HepG2 (cell line): ENCODE measurements around the gene NIP7. TPM values are rescaled to one million over a fixed set of nuclear protein-coding genes. Genes with fewer than 3 reads are reported as not detected.

Source experiments
- ATAC-seq: fragments of 200-7000 bp; cut with Tn5 transposase; 3 replicates; pipeline ENCODE4 v1.9.1; 2020; ENCODE audit warnings: mild to moderate bottlenecking, moderate library complexity
- BruUV-seq: library from RNA; stranded (reverse); fragments of 400-500 nt; replicated peaks from 2 replicates; lab custom pipeline; 2021; lab: Mats Ljungman, UMichigan
- CTCF ChIA-PET: fragments of 300-600 bp; formaldehyde crosslinking; extraction: SDS; loops from one replicate; lab custom pipeline; 2021; ENCODE audit warnings: low total read pairs, inconsistent platforms, low intra/inter-chr PET ratio; lab: Yijun Ruan, JAX
- POLR2A ChIA-PET: fragments of 350-600 bp; sonication (Branson Sonifier 250); formaldehyde crosslinking; loops from one replicate; lab custom pipeline; 2020; ENCODE audit warnings: antibody characterized with exemption, inconsistent platforms; lab: Yijun Ruan, JAX
- DNase-seq: peaks from one replicate; pipeline ENCODE4 v3.0.0-alpha.2; 2015; ENCODE audit warnings: low spot score
- FAIRE-seq: peaks from 3 replicates; lab custom pipeline; 2011; peaks lifted over from hg19 to GRCh38; lab: Jason Lieb, UNC
- H2AFZ ChIP-seq: one replicate; pipeline ENCODE4 v1.6.1; 2011; ENCODE audit warnings: low read length, inconsistent platforms
- H3K27ac ChIP-seq: fragments of 300-600 bp; 3 replicates; pipeline ENCODE4 v1.8.0; 2011; ENCODE audit warnings: mixed run types, mild to moderate bottlenecking, mixed read lengths, low read length, inconsistent platforms; ENCODE audit not compliant: insufficient read depth; ENCODE audit errors: extremely low read length
- H3K27me3 ChIP-seq, 2 experiments: fragments of 200-600 bp in 1 of 2; 2 replicates in 1 of 2; 3 replicates in 1 of 2; pipeline versions ENCODE4 v1.6.0 to v1.8.0; 2011; ENCODE audit warnings: low read length in 2 of 2, mild to moderate bottlenecking in 2 of 2, moderate library complexity in 2 of 2, inconsistent platforms in 1 of 2; ENCODE audit not compliant: insufficient read depth in 2 of 2, control insufficient read depth in 1 of 2
- H3K36me3 ChIP-seq, 2 experiments: fragments of 200-600 bp in 1 of 2; replicated peaks in 1 of 2; 2 replicates in 1 of 2; 3 replicates in 1 of 2; pipeline versions ENCODE4 v1.5.1 to v1.8.0; 2011; ENCODE audit warnings: low read length in 2 of 2, inconsistent platforms in 1 of 2; ENCODE audit not compliant: insufficient read depth in 2 of 2, control insufficient read depth in 1 of 2
- H3K4me1 ChIP-seq: 2 replicates; pipeline ENCODE4 v1.5.1; 2012; ENCODE audit warnings: low read length, inconsistent platforms; ENCODE audit not compliant: insufficient read depth
- H3K4me2 ChIP-seq: 2 replicates; pipeline ENCODE4 v1.6.0; 2011; ENCODE audit warnings: low read depth, low read length, inconsistent platforms
- H3K4me3 ChIP-seq, 3 experiments: fragments of 200-600 bp in 1 of 3; sonication (generic), shearing (Covaris generic) in 1 of 3; replicated peaks in 1 of 3; 2 replicates each; pipeline ENCODE4 v1.5.1; 2011 to 2016; ENCODE audit warnings: low read length in 3 of 3, inconsistent platforms in 2 of 3, low read depth in 2 of 3, mild to moderate bottlenecking in 2 of 3, control low read depth in 1 of 3, mixed read lengths in 1 of 3; ENCODE audit not compliant: insufficient read depth in 1 of 3
- H3K79me2 ChIP-seq: one replicate; pipeline ENCODE4 v1.6.1; 2011; ENCODE audit warnings: low read length, inconsistent platforms; ENCODE audit not compliant: insufficient read depth
- H3K9ac ChIP-seq: 2 replicates; pipeline ENCODE4 v1.6.0; 2011; ENCODE audit warnings: mild to moderate bottlenecking, low read depth, low read length, inconsistent platforms; ENCODE audit not compliant: insufficient read depth
- H3K9me3 ChIP-seq: 2 replicates; pipeline ENCODE4 v1.5.1; 2012; ENCODE audit warnings: mild to moderate bottlenecking, low read length
- H4K20me1 ChIP-seq: 2 replicates; pipeline ENCODE4 v1.6.0; 2011; ENCODE audit warnings: inconsistent platforms, mild to moderate bottlenecking, low read length, moderate library complexity; ENCODE audit not compliant: insufficient read depth
- CTCF ChIP-seq: sonication (generic); formaldehyde crosslinking; IDR thresholded peaks from 2 replicates; pipeline ENCODE4 v1.5.0; 2020; ENCODE audit warnings: mild to moderate bottlenecking, missing genetic modification reagents, moderate library complexity
- DR1 ChIP-seq: sonication (generic); formaldehyde crosslinking; IDR thresholded peaks from 2 replicates; pipeline ENCODE4 v1.8.0; 2021; ENCODE audit warnings: mild to moderate bottlenecking, missing genetic modification reagents, inconsistent platforms
- NCOA5 ChIP-seq: sonication (generic); formaldehyde crosslinking; IDR thresholded peaks from 2 replicates; pipeline ENCODE4 v1.4.0; 2020; ENCODE audit warnings: missing genetic modification reagents
- PRDM10 ChIP-seq: sonication (generic); formaldehyde crosslinking; IDR thresholded peaks from 2 replicates; pipeline ENCODE4 v1.4.0; 2020; ENCODE audit warnings: low read depth, missing genetic modification reagents
- RARA ChIP-seq: IDR thresholded peaks from 2 replicates; pipeline ENCODE4 v1.6.1; 2016; ENCODE audit warnings: missing genetic modification reagents, missing compliant biosample characterization
- RBM22 ChIP-seq: fragments of 200-400 bp; formaldehyde crosslinking; optimal IDR thresholded peaks from 2 replicates; pipeline ENCODE3; 2017; ENCODE audit warnings: mild to moderate bottlenecking, low read length, moderate library complexity
- SYNCRIP ChIP-seq: fragments of 200-400 bp; formaldehyde crosslinking; IDR thresholded peaks from 2 replicates; pipeline ENCODE4 v1.6.1; 2018; ENCODE audit warnings: mild to moderate bottlenecking, low read depth, low read length; ENCODE audit not compliant: insufficient read depth
- TRIM22 ChIP-seq: fragments of 450-650 bp; IDR thresholded peaks from 2 replicates; pipeline ENCODE4 v1.6.1; 2017
- ZNF230 ChIP-seq: sonication (generic); formaldehyde crosslinking; IDR thresholded peaks from 2 replicates; pipeline ENCODE4 v1.4.0; 2020; ENCODE audit warnings: mild to moderate bottlenecking, missing genetic modification reagents
- ZNF605 ChIP-seq: sonication (generic); formaldehyde crosslinking; IDR thresholded peaks from 2 replicates; pipeline ENCODE4 v1.8.0; 2022; ENCODE audit warnings: mild to moderate bottlenecking, missing genetic modification reagents
- WGBS: methylation state at CpG from one replicate; pipeline ENCODE4 v1.1.6; 2017; ENCODE audit warnings: low lambda C conversion rate; 5-methylcytosine and 5-hydroxymethylcytosine counted together
- in situ Hi-C: cut with HindIII; loops from 2 replicates; pipeline ENCODE4 v1.10.0; 2017; ENCODE audit warnings: low pct_unique_long_range_greater_than_20kb; ENCODE audit not compliant: extremely low pct_ligation_motif_present
- intact Hi-C: fragments of 100-400 bp; cut with micrococcal nuclease; formaldehyde crosslinking; loops from one replicate; pipeline ENCODE4 v1.10.0; 2022; ENCODE audit not compliant: unreplicated experiment
- polyA plus RNA-seq, 8 experiments: library from polyadenylated mRNA; depleted of rRNA in 3 of 8; stranded (reverse) in 7 of 8; unstranded in 1 of 8; fragments of >200 nt; fragmentation: Illumina TruSeq in 4 of 8; extraction: Trizol in 4 of 8; gene quantifications; 2 replicates each; pipeline versions ENCODE4 v1.2.1 to v1.2.3, GENCODE V29; 2011 to 2016; ENCODE audit warnings: low read depth in 4 of 8, missing spikeins in 1 of 8, mixed read lengths in 1 of 8; ENCODE audit not compliant: insufficient read depth in 1 of 8
- total RNA-seq, 5 experiments: library from RNA; depleted of rRNA; stranded (reverse); fragments of >200 nt; fragmentation: Illumina TruSeq; extraction: Trizol; gene quantifications; 2 replicates each; pipeline ENCODE4 v1.2.3, GENCODE V29; 2016; ENCODE audit warnings: low read depth in 1 of 5
- TF ChIP-seq, protein P1 (sequence below): sonication (generic); formaldehyde crosslinking; IDR thresholded peaks from 2 replicates; pipeline ENCODE4 v1.4.0; 2020; ENCODE audit warnings: missing genetic modification reagents

NIP7 gene
- total and polyA plus RNA-seq, 2 of the 13 experiments (the other 11 are each of a cell fraction or from before 2014, with no cell fraction given), result 15.3 to 114 TPM

DNA sequence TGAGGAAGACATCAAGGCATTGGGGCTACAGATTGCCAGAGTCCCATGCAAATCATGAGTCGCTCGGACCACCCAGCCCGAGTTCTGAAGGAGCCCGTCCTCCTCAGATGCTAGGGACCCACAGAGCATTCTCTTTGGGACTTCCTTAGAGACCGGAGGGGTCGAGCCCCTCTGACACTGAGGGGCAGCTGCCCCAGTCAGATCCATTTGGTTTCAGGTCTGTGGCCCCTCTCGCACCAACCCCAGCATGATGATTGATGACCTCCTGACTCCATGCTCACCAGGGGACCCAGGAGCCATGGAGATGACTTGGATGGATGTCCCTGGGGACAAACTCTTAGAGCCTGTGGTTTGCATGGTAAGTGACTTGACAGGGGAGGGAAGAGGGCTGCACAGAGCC is 17.2 kb upstream of the NIP7 start:
- ChIA-PET POLR2A (interaction anchor here (1.4 kb wide), 1 partner anchor 18 kb away, joined by 4 read pairs; no protein-coding TSS in a partner anchor), CTCF (no interaction called here)
- FAIRE-seq (no peak), ATAC-seq (no peak), DNase-seq (no peak)
- Histone ChIP-seq H3K4me2 (no peak overlapping the region), H3K4me1 (peaks cover 34% of the 10 kb centered on the region), H3K27me3 (no peaks in the 10 kb centered on the region), H2AFZ (no peak overlapping the region), H3K79me2 (peaks cover 33% of the 10 kb centered on the region), H3K9me3 (no peaks in the 10 kb centered on the region), H3K36me3 (peaks cover 43 to 70% of the 10 kb centered on the region in 2 experiments), H3K4me3 (no peak overlapping the region), H3K9ac (no peak overlapping the region), H4K20me1 (peaks cover 21% of the 10 kb centered on the region), H3K27ac (no peak overlapping the region)
- intact Hi-C loops (no loop called here), in situ Hi-C loops (no loop called here)
- 98% methylated on average over 7 of the region's 7 CpGs for WGBS
- no TSS peak for BruUV-seq
- TF ChIP-seq SYNCRIP (no peak), RBM22 (peak; percentile 43), ZNF605 (CRISPR knock-in tag) (no peak), ZNF230 (CRISPR knock-in tag) (no peak), CTCF (CRISPR knock-in tag) (no peak), DR1 (CRISPR knock-in tag) (0 out of 2 replicates have a peak, but pooled peaks have one; percentile 27), PRDM10 (CRISPR knock-in tag) (no peak), RARA (no peak), TRIM22 (no peak), NCOA5 (no peak)
- TF ChIP-seq, protein P1, sequence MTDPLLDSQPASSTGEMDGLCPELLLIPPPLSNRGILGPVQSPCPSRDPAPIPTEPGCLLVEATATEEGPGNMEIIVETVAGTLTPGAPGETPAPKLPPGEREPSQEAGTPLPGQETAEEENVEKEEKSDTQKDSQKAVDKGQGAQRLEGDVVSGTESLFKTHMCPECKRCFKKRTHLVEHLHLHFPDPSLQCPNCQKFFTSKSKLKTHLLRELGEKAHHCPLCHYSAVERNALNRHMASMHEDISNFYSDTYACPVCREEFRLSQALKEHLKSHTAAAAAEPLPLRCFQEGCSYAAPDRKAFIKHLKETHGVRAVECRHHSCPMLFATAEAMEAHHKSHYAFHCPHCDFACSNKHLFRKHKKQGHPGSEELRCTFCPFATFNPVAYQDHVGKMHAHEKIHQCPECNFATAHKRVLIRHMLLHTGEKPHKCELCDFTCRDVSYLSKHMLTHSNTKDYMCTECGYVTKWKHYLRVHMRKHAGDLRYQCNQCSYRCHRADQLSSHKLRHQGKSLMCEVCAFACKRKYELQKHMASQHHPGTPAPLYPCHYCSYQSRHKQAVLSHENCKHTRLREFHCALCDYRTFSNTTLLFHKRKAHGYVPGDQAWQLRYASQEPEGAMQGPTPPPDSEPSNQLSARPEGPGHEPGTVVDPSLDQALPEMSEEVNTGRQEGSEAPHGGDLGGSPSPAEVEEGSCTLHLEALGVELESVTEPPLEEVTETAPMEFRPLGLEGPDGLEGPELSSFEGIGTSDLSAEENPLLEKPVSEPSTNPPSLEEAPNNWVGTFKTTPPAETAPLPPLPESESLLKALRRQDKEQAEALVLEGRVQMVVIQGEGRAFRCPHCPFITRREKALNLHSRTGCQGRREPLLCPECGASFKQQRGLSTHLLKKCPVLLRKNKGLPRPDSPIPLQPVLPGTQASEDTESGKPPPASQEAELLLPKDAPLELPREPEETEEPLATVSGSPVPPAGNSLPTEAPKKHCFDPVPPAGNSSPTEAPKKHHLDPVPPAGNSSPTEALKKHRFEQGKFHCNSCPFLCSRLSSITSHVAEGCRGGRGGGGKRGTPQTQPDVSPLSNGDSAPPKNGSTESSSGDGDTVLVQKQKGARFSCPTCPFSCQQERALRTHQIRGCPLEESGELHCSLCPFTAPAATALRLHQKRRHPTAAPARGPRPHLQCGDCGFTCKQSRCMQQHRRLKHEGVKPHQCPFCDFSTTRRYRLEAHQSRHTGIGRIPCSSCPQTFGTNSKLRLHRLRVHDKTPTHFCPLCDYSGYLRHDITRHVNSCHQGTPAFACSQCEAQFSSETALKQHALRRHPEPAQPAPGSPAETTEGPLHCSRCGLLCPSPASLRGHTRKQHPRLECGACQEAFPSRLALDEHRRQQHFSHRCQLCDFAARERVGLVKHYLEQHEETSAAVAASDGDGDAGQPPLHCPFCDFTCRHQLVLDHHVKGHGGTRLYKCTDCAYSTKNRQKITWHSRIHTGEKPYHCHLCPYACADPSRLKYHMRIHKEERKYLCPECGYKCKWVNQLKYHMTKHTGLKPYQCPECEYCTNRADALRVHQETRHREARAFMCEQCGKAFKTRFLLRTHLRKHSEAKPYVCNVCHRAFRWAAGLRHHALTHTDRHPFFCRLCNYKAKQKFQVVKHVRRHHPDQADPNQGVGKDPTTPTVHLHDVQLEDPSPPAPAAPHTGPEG (CRISPR knock-in tag), result no peak
